KMS-11 (cell line): ENCODE results near the gene JAK1.

ENCODE experiments used
- H2AFZ ChIP-seq: fragments of 200-600 bp; sonication (generic); 2 replicates; pipeline ENCODE4 v1.6.1; 2016; ENCODE audit warnings: antibody characterized with exemption, mixed run types, low read depth
- H3K27ac ChIP-seq: fragments of 200-600 bp; sonication (generic); 2 replicates; pipeline ENCODE4 v1.6.1; 2016; ENCODE audit warnings: mild to moderate bottlenecking, mixed run types
- H3K27me3 ChIP-seq: fragments of 200-600 bp; sonication (generic); 2 replicates; pipeline ENCODE4 v1.6.1; 2017; ENCODE audit warnings: mild to moderate bottlenecking, low read depth, mixed run types, moderate library complexity; ENCODE audit not compliant: insufficient read depth
- H3K36me3 ChIP-seq: fragments of 200-600 bp; sonication (generic); 2 replicates; pipeline ENCODE4 v1.6.1; 2017; ENCODE audit warnings: mild to moderate bottlenecking, mixed run types; ENCODE audit not compliant: insufficient read depth
- H3K4me1 ChIP-seq: fragments of 200-600 bp; sonication (generic); 2 replicates; pipeline ENCODE4 v1.6.1; 2016; ENCODE audit warnings: mild to moderate bottlenecking, low read depth, mixed run types; ENCODE audit not compliant: poor library complexity, severe bottlenecking
- H3K4me2 ChIP-seq: fragments of 200-600 bp; sonication (generic); 2 replicates; pipeline ENCODE4 v1.7.0; 2016; ENCODE audit warnings: mild to moderate bottlenecking, mixed run types
- H3K4me3 ChIP-seq: fragments of 200-600 bp; sonication (generic); IDR thresholded peaks from 2 replicates; pipeline ENCODE4 v1.6.1; 2017; ENCODE audit warnings: low read depth, low read length, mixed read lengths; ENCODE audit not compliant: insufficient read depth
- H3K79me2 ChIP-seq: fragments of 200-600 bp; sonication (generic); 2 replicates; pipeline ENCODE4 v1.6.1; 2016; ENCODE audit warnings: low read depth, mixed run types; ENCODE audit not compliant: insufficient read depth
- H3K9ac ChIP-seq: fragments of 200-600 bp; sonication (generic); 2 replicates; pipeline ENCODE4 v1.6.1; 2016; ENCODE audit warnings: mild to moderate bottlenecking, mixed run types
- H4K20me1 ChIP-seq: fragments of 200-600 bp; sonication (generic); 2 replicates; pipeline ENCODE4 v1.6.1; 2016; ENCODE audit warnings: mild to moderate bottlenecking, mixed run types; ENCODE audit not compliant: insufficient read depth
- CTCF ChIP-seq: fragments of 200-600 bp; sonication (generic); conservative IDR thresholded peaks from 2 replicates; pipeline ENCODE4 v1.6.1; 2017; ENCODE audit warnings: low read depth, mild to moderate bottlenecking, antibody characterized with exemption, low read length, moderate library complexity, mixed read lengths

JAK1 gene

GRCh38 chr1:64844609-64845008, 121.7 kb downstream of the JAK1 start:
- no peak overlapping the region for H2AFZ ChIP-seq
- no peak overlapping the region for H3K9ac ChIP-seq
- no peak overlapping the region for H3K4me2 ChIP-seq
- H4K20me1 ChIP-seq = no peaks in the 10 kb centered on the region
- H3K4me3 ChIP-seq = no peak overlapping the region
- TF ChIP-seq CTCF = no peak
- H3K27me3 ChIP-seq = no peaks in the 10 kb centered on the region
- no peaks in the 10 kb centered on the region for H3K79me2 ChIP-seq
- H3K4me1 ChIP-seq = no peaks in the 10 kb centered on the region
- H3K27ac ChIP-seq = no peak overlapping the region
- no peaks in the 10 kb centered on the region; the same call in 1 of the 2 replicates for H3K36me3 ChIP-seq

GRCh38 chr1:64844175-64844574, 122.2 kb downstream of the JAK1 start:
- H3K27ac ChIP-seq = no peak overlapping the region
- H2AFZ ChIP-seq = no peak overlapping the region
- no peak overlapping the region for H3K4me3 ChIP-seq
- no peak for TF ChIP-seq CTCF
- H3K9ac ChIP-seq = no peak overlapping the region
- no peaks in the 10 kb centered on the region for H3K79me2 ChIP-seq
- H3K36me3 ChIP-seq = no peaks in the 10 kb centered on the region; the same call in 1 of the 2 replicates
- H3K27me3 ChIP-seq = no peaks in the 10 kb centered on the region
- H3K4me1 ChIP-seq = no peaks in the 10 kb centered on the region
- no peak overlapping the region for H3K4me2 ChIP-seq
- H4K20me1 ChIP-seq = no peaks in the 10 kb centered on the region

- Histone ChIP-seq H3K79me2 (no peaks in the 10 kb centered on the region), H3K4me3 (no peak overlapping the region), H3K27me3 (no peaks in the 10 kb centered on the region), H3K4me1 (no peaks in the 10 kb centered on the region), H3K27ac (no peak overlapping the region), H2AFZ (no peak overlapping the region), H3K36me3 (no peaks in the 10 kb centered on the region; the same call in 1 of the 2 replicates), H4K20me1 (no peaks in the 10 kb centered on the region), H3K9ac (no peak overlapping the region), H3K4me2 (no peak overlapping the region)
- TF ChIP-seq CTCF = no peak
Observed at GRCh38 chr1:64843675-64844074, 122.7 kb downstream of the JAK1 start.

GRCh38 chr1:64842224-64842623, 124.1 kb downstream of the JAK1 start:
- Histone ChIP-seq H3K4me1 (no peaks in the 10 kb centered on the region), H3K9ac (no peak overlapping the region), H3K27ac (no peak overlapping the region), H2AFZ (no peak overlapping the region), H3K4me2 (no peak overlapping the region), H3K27me3 (no peaks in the 10 kb centered on the region), H3K79me2 (no peaks in the 10 kb centered on the region), H4K20me1 (no peaks in the 10 kb centered on the region), H3K4me3 (no peak overlapping the region), H3K36me3 (peaks cover 6% of the 10 kb centered on the region; the same call in 1 of the 2 replicates)
- TF ChIP-seq CTCF = no peak
